Heart left ventricle (tissue), 16 donors: ENCODE results near the gene PEPD. TPM values are rescaled to one million over a fixed set of nuclear protein-coding genes. Genes with fewer than 3 reads are reported as not detected.

Experiments
- ATAC-seq, 4 donors: fragments of 200-7000 bp; cut with Tn5 transposase; one replicate each; pipeline ENCODE4 v1.9.1; 2020 to 2022; ENCODE audit warnings: moderate library complexity in 4 of 4, mild to moderate bottlenecking in 3 of 4, moderate number of reproducible peaks in 1 of 4
- DNase-seq, 5 donors: peaks; one replicate each; pipeline ENCODE4 v3.0.0-alpha.2; 2020
- H3K27ac ChIP-seq, 12 donors: fragments of 200-600 bp; sonication (generic) in 4 of 12; one replicate each; pipeline versions ENCODE4 v1.5.0 to v1.8.0; 2016 to 2022; ENCODE audit warnings: mild to moderate bottlenecking in 2 of 12
- H3K27me3 ChIP-seq, 9 donors: fragments of 200-600 bp; sonication (generic) in 2 of 9; one replicate each; pipeline versions ENCODE4 v1.5.1 to v1.8.0; 2016 to 2022; ENCODE audit warnings: mild to moderate bottlenecking in 3 of 9
- H3K36me3 ChIP-seq, 9 donors: fragments of 200-600 bp; sonication (generic) in 2 of 9; one replicate each; pipeline versions ENCODE4 v1.5.0 to v1.8.0; 2018 to 2022; ENCODE audit warnings: mild to moderate bottlenecking in 2 of 9
- H3K4me1 ChIP-seq, 12 donors: fragments of 200-600 bp; sonication (generic) in 4 of 12; one replicate each; pipeline versions ENCODE4 v1.5.0 to v1.8.0; 2016 to 2022; ENCODE audit warnings: mild to moderate bottlenecking in 3 of 12
- H3K4me3 ChIP-seq, 12 donors: fragments of 200-600 bp; sonication (generic) in 4 of 12; one replicate each; pipeline versions ENCODE4 v1.5.0 to v1.8.0; 2017 to 2022; ENCODE audit warnings: mild to moderate bottlenecking in 9 of 12, moderate library complexity in 4 of 12
- H3K9me3 ChIP-seq, 12 donors: fragments of 200-600 bp; sonication (generic) in 4 of 12; one replicate each; pipeline versions ENCODE4 v1.5.0 to v1.8.0; 2016 to 2022; ENCODE audit warnings: mild to moderate bottlenecking in 1 of 12
- POLR2A ChIP-seq, 2 donors: fragments of 450-650 bp; IDR thresholded peaks; one replicate each; pipeline ENCODE4 v1.6.1; 2017; ENCODE audit warnings: antibody characterized with exemption in 2 of 2, mild to moderate bottlenecking in 2 of 2, moderate library complexity in 2 of 2
- WGBS, 4 donors: extraction: QIAGEN DNeasy Blood & Tissue Kit in 2 of 4; methylation state at CpG; one replicate each; pipeline versions ENCODE4 v1.1.5 to v1.1.7; 2013 to 2018; 5-methylcytosine and 5-hydroxymethylcytosine counted together
- intact Hi-C, 10 donors: fragments of 100-400 bp; cut with DNase I; formaldehyde crosslinking; loops; one replicate each; pipeline versions ENCODE4 v1.11.1 to v1.14.2; 2022
- polyA plus RNA-seq, 2 donors: library from polyadenylated mRNA; stranded (reverse); fragments of 200-250 nt; gene quantifications; one replicate each; pipeline ENCODE4 v1.2.3, GENCODE V29; 2013
- total RNA-seq, 9 donors: library from RNA; depleted of rRNA in 2 of 9; stranded (reverse); fragments of >200 nt in 2 of 9; fragmentation: NEBNext Ultra II Directional in 3 of 9; extraction: Animal tissue kit (Norgen Biotek cat#: 25700) in 3 of 9; gene quantifications; one replicate each; pipeline versions ENCODE4 v1.1.0 to v1.2.4, GENCODE V29; 2016 to 2023
- TF ChIP-seq, protein P1 (sequence below), 12 donors: fragments of 200-600 bp; sonication (generic) in 4 of 12; IDR thresholded peaks; one replicate each; pipeline versions ENCODE4 v1.5.0 to v1.8.0; 2018 to 2022; ENCODE audit warnings: antibody characterized with exemption in 12 of 12, mild to moderate bottlenecking in 5 of 12
- donor health status: ischemic (EF 13 %, LVEDD 7.1; RV severe dilation, severe dysfunction).
- donor health status: healthy with polysubstance abuse.
- donor health status: DM: no; HTN: yes; CAD: no.
- donor health status: DM: no; HTN: no; CAD: no.
- donor health status: ischemic (EF 25% LVEDD 6.9; RV normal size, moderate dysfunction).
- donor health status: ischemic (EF 25% LVEDD 5.7; RV mildly dilated, moderate dysfunction).
- donor health status: healthy.
- donor health status: DM: yes; HTN: yes; CAD: no.
- donor health status: ischemic (EF 35%, LVEDD 5.7; RV mildly dilated, moderate dysfunction).
- donor health status: nonischemic (EF 11% LVEDD 7.7; RV severe dilation, severe dysfunction).
- donor health status: DM: yes; HTN: yes; CAD: no.
- donor health status: PGD.
- donor health status: ischemic (EF 29% LVEDD 5.4; RV normal size, mild dysfunction).
- donor health status: nonischemic (EF 23%, LVEDD 6.1; RV moderate dilation, normal function).

The PEPD gene
- total and polyA plus RNA-seq, 11 donors, result 19.4 to 45.7 (median 29.9) TPM

DNA sequence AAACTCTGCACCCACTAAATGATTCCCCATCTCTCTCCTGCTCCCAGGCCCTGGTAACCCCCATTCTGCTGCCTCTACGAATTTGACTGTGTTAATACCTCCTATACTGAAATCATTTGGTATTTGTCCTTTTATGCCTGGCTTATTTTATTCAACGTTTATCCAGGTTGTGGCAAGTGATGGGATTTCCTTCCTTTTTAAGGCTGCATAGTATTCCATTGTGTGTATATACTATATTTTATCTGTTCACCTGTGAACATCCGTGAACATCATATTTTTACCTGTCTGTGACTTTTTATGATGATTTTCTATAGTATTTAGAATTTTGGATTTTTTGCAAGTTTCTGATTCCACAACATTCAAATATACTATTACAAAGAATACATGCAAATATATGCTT lies 162.0 kb downstream of the PEPD start:
- intact Hi-C loops, result loop anchor here in 1 of 10 donors (10.0 kb wide), 1 partner anchor 45 kb away; no protein-coding TSS in a partner anchor
- DNase-seq, result no peak
- Histone ChIP-seq H3K27me3 (peaks cover 0 to 4% (median 0%) of the 10 kb centered on the region in 9 donors), H3K27ac (no peak overlapping the region), H3K4me3 (no peak overlapping the region), H3K9me3 (peaks cover 0 to 13% (median 0%) of the 10 kb centered on the region in 12 donors), H3K4me1 (no peaks in the 10 kb centered on the region), H3K36me3 (no peaks in the 10 kb centered on the region)
- no peak for ATAC-seq
- TF ChIP-seq, protein P1, sequence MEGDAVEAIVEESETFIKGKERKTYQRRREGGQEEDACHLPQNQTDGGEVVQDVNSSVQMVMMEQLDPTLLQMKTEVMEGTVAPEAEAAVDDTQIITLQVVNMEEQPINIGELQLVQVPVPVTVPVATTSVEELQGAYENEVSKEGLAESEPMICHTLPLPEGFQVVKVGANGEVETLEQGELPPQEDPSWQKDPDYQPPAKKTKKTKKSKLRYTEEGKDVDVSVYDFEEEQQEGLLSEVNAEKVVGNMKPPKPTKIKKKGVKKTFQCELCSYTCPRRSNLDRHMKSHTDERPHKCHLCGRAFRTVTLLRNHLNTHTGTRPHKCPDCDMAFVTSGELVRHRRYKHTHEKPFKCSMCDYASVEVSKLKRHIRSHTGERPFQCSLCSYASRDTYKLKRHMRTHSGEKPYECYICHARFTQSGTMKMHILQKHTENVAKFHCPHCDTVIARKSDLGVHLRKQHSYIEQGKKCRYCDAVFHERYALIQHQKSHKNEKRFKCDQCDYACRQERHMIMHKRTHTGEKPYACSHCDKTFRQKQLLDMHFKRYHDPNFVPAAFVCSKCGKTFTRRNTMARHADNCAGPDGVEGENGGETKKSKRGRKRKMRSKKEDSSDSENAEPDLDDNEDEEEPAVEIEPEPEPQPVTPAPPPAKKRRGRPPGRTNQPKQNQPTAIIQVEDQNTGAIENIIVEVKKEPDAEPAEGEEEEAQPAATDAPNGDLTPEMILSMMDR (IDR thresholded peaks at IDR 0.05), result no peak
- no peak for TF ChIP-seq POLR2A (IDR thresholded peaks at IDR 0.05)
- WGBS, 4 donors, result 75 to 84% (median 77%) methylated on average over 3 of the region's 3 CpGs

DNA sequence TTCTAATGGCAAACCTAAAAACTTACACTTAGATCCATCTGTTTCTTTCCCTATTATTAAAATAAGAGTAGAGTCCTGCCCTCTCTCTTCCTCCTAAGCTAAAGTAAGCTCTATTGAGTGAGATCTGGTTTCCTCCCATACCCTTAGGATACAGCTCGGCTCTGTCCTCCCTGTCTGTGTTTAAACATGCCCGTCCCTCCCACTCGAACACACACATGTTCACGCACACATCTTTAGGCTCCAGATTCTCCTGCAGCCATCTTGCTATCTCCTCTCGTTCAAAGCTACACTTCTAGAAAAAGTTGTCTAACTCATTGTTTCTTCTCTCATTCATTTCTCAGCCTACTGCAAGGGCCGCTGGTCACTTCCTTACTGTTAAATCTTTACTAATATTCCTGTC lies 163.2 kb downstream of the PEPD start:
- Histone ChIP-seq H3K4me3 (no peak overlapping the region), H3K27me3 (no peaks in the 10 kb centered on the region), H3K27ac (no peak overlapping the region), H3K4me1 (no peaks in the 10 kb centered on the region), H3K36me3 (no peaks in the 10 kb centered on the region), H3K9me3 (peaks cover 0 to 13% (median 0%) of the 10 kb centered on the region in 12 donors)
- intact Hi-C loops, result loop anchor here in 1 of 10 donors (10.0 kb wide), 1 partner anchor 46 kb away; no protein-coding TSS in a partner anchor
- WGBS, 4 donors, result 78 to 83% (median 82%) methylated on average over 6 of the region's 6 CpGs
- ATAC-seq, result no peak
- no peak for DNase-seq
- TF ChIP-seq, protein P1 (IDR thresholded peaks at IDR 0.05), result no peak
- no peak for TF ChIP-seq POLR2A (IDR thresholded peaks at IDR 0.05)

DNA sequence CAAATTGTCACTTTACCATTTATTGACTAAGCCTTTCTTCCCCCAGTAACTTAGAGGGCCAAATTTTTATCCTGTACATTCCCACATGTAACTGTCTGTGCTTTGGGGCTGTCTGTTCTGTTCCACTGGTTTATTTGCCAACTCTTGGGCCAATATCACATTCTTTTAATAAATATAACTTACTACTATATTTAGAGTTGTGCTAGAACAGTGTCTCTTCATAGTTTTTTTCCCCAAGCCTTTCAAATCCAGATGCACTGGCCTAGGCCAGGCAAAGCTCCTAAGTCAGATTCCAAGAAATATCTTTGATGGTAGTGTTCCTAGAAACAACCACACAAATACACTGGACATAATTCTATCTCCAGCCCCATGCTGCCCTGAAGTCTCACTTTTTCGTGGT lies 164.0 kb downstream of the PEPD start:
- ATAC-seq, result no peak

DNA sequence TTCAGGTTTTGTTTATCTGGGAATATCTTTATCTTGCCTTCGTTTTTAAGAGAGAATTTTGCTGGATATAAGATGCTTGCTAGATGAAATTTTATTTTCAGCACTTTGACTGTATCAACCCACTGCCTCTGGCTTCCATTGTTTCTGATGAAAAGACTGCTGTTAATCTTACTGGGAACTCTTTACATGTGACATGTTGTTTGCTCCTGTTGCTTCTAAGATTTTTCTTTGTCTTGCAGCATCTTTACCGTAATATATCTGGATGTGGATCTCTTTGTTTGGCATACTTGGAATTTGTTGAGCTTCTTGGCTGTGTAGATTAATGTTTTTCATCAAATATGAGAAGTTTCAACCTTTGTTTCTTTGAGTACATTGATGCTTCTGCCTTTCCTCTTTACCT lies 166.1 kb downstream of the PEPD start:
- H3K9me3 ChIP-seq, result peaks cover 0 to 13% (median 0%) of the 10 kb centered on the region in 12 donors
- H3K27me3 ChIP-seq, result no peaks in the 10 kb centered on the region
- no peaks in the 10 kb centered on the region for H3K36me3 ChIP-seq
- DNase-seq (no peak), ATAC-seq (no peak)
- H3K4me1 ChIP-seq, result no peaks in the 10 kb centered on the region
- no peak overlapping the region for H3K27ac ChIP-seq
- intact Hi-C loops, result loop anchor here in 1 of 10 donors (10.0 kb wide), 1 partner anchor 49 kb away; no protein-coding TSS in a partner anchor
- no peak for TF ChIP-seq POLR2A (IDR thresholded peaks at IDR 0.05)
- TF ChIP-seq, protein P1 (IDR thresholded peaks at IDR 0.05), result no peak
- 68 to 74% (median 70%) methylated on average over 2 of the region's 2 CpGs for WGBS, 4 donors
- no peak overlapping the region for H3K4me3 ChIP-seq

More for the DNA sequence above, 164.0 kb downstream of the PEPD start:
- no peak for TF ChIP-seq POLR2A (IDR thresholded peaks at IDR 0.05)
- TF ChIP-seq, protein P1 (IDR thresholded peaks at IDR 0.05), result no peak
- H3K4me1 ChIP-seq, result no peaks in the 10 kb centered on the region
- H3K27ac ChIP-seq, result no peak overlapping the region
- 33 to 58% (median 46%) methylated on average over 1 of the region's 1 CpG for WGBS, 4 donors
- intact Hi-C loops, result loop anchor here in 1 of 10 donors (10.0 kb wide), 1 partner anchor 47 kb away; no protein-coding TSS in a partner anchor
- peaks cover 0 to 13% (median 0%) of the 10 kb centered on the region in 12 donors for H3K9me3 ChIP-seq
- H3K27me3 ChIP-seq, result no peaks in the 10 kb centered on the region
- H3K4me3 ChIP-seq, result no peak overlapping the region
- DNase-seq, result no peak
- no peaks in the 10 kb centered on the region for H3K36me3 ChIP-seq
